HG03103 (cell line): ENCODE measurements around the gene NOMO2.
"Not testable (repeated sequence)": the region's sequence is repeated elsewhere in the genome, so short reads cannot be mapped to it uniquely, and the experiment has no call there.

Source experiments
- ATAC-seq: cut with Tn5 transposase; IDR thresholded peaks from one replicate; pipeline ENCODE4 v1.9.1; 2021; ENCODE audit warnings: low read depth; ENCODE audit not compliant: unreplicated experiment

Gene NOMO2

DNA sequence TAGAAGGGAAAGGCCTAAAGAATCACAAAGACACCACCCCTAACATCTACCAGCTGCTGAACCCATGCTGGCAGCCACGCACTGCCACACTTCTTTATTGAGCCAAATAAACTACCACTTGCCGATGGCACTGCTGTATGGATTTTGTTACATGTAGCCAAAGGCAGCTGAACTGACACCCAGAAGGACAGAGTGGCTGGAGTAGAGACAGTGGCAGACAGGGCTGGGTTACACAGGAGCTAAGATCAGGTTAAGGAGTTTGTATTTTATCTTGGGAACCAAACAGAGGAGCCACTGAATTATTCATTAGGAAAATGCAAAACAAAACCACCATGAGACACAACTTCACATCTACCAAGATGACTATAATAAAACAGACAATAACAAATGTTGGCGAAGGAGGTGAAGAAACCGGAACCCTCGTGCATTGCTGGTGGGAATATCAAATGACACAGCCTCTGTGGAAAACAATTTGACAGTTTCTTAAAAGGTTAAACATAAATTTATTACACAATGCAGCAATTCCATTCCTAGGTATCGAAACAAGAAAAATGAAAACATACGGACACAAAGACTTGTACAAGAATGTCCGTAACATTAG is 35.9 kb downstream of the NOMO2 start:
- ATAC-seq, result not testable (repeated sequence)

DNA sequence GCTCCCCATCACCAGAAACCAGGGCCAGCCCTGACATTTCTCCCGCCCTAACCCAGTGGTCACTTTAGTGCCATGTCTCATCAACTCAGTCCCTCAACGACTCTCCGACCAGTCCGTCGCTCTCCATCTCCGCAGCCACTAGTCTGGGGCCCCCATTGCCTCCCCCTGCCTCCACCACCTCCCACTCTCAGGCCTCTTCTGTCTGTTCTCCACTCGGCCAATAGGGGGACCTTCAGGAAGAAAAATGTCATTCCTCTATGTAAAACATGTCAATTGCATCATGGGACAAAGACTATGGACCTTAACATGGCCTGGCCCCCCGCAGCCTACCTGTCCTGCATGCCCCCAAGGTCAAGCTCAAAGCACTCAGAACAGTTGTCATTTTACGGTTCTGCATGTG is 39.3 kb downstream of the NOMO2 start:
- ATAC-seq, result not testable (repeated sequence)

DNA sequence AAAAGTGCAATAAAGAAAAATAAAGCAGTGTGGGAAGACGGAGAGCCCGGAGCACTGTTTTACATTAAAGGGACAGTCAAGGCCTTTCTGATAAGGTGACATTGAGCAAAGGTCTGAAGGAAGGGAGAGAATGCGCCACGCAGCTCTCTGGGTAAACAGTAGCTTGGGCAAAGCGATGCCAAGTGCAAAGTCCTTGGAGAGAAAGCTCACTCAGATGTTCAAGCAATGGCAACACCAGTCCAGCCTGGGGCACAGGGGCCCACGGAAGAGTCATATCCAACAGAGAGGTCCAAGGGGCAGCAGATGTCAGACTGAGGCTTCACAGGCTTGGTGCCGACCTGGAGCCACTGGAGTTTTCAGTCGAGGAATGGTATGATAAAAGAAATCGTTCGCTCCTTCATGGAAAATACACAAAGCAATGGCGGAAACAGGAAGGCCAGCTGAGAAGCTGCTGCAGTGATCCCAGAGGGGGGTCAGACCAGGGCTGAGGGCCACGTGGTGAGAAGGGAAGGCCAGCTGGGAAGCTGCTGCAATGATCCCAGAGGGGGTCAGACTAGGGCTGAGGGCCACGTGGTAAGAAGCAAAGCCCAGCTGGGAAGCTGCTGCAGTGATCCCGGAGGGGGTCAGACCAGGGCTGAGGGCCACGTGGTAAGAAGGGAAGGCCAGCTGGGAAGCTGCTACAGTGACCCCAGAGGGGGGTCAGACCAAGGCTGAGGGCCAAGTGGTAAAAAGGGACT is 40.3 kb downstream of the NOMO2 start:
- not testable (repeated sequence) for ATAC-seq

DNA sequence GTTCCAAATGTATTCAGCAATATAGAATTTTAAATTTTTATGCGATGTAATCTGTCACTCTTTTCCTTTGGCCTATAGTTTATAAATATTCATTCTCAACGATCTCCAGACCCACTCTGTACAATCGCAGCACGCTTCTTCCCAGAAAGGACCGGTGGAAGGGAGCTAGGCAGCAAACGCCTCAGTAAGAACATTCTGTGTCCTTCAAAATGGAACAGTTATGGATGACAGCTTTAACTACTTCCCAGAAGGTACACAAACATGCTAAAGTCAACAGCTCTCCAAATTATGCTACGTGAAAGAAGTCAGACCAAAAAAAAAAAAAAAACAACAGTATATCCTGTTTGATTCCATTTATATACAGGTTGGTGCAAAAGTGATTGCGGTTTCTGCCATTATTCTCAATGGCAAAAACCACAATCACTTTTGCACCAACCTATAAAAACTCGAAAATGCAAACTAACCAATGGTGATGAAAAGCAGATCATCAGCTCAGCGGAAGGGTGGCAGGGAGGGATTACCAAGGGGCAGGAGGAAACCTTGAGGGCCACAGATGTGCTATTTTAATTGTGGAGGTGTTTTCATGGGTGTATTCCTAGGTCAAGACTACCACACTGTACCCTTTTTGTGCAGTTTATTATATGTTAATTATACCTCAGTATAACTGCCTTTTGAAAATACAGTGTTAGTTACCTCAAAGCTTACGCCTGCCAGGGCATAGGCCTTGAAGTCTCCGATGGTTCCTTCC is 43.2 kb downstream of the NOMO2 start:
- ATAC-seq, result not testable (repeated sequence)

DNA sequence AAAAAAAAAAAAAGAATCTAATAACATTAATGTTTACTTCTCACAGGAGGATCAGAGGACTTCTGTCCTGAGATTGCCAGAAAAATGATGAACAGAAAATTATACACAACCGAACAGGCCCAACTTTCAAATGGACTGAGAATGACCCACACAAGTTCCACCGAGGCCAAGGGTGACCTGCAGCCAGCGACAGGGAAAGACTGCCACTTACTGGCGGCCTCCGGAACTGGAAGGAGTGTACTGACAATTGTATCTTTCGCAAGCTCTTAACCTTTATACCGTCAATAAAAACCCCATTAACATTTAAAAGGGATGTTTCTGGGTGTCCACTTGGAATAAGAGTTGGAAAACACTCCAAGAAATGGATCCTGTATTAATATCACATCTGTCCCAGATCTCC is 63.5 kb downstream of the NOMO2 start:
- ATAC-seq, result not testable (repeated sequence)

DNA sequence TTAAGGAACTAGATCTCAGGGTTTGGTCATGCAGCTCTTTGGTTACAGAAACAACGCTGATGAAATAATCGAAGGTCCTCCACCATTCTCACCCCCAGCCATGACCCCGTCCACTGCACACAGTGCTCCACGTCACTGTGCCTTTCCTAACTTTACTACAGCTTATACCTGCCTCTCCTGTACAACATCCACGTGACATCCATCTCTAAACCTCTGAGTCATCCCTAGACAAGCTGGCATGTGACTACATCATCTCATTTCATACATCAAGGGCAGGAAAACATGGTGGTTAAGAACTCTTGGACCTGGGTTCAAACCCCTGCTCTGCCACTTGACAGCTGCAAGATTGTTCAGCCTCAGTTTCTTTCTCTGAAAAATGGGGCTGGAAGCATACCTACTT is 64.9 kb downstream of the NOMO2 start:
- not testable (repeated sequence) for ATAC-seq

DNA sequence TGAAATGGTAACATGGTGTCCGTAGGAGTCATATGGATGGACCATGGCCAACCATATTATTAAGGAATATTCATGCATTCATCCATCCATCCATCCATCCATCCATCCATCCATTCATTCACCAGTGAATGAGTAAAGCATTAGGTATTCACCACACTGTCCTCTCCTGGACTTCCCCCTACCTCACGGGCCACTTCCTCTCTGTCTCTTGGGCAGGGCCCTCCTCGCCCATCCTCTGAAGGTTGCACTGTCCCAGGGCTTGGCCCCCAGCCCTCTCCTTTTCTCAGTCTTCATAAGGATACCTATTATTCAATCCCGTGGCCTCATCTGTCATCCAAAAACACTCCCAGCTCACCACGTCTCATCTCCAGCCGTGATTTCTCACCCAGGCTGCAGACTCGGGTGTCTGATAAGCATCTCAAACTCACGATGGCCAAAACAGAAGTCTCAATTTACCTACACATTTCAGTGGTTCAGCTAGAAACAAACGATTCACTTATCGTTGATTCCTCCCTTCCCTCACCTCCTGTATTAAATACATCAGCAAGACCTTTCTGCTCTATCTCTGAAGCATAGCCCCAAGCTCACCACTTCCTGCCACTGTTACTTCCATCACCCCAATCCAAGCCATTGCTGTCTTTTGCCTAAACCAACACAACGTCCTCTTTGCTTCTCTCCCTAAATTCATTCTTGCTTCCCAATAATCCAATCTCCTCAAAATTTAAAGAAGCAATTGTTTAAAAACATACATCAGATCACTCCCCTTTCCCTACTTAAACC is 69.6 kb downstream of the NOMO2 start:
- ATAC-seq, result not testable (repeated sequence)

DNA sequence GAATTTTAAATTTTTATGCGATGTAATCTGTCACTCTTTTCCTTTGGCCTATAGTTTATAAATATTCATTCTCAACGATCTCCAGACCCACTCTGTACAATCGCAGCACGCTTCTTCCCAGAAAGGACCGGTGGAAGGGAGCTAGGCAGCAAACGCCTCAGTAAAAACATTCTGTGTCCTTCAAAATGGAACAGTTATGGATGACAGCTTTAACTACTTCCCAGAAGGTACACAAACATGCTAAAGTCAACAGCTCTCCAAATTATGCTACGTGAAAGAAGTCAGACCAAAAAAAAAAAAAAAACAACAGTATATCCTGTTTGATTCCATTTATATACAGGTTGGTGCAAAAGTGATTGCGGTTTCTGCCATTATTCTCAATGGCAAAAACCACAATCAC is 125.9 kb downstream of the NOMO2 start:
- ATAC-seq, result not testable (repeated sequence)

DNA sequence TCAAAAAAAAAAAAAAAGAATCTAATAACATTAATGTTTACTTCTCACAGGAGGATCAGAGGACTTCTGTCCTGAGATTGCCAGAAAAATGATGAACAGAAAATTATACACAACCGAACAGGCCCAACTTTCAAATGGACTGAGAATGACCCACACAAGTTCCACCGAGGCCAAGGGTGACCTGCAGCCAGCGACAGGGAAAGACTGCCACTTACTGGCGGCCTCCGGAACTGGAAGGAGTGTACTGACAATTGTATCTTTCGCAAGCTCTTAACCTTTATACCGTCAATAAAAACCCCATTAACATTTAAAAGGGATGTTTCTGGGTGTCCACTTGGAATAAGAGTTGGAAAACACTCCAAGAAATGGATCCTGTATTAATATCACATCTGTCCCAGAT is 146.1 kb downstream of the NOMO2 start:
- not testable (repeated sequence) for ATAC-seq

DNA sequence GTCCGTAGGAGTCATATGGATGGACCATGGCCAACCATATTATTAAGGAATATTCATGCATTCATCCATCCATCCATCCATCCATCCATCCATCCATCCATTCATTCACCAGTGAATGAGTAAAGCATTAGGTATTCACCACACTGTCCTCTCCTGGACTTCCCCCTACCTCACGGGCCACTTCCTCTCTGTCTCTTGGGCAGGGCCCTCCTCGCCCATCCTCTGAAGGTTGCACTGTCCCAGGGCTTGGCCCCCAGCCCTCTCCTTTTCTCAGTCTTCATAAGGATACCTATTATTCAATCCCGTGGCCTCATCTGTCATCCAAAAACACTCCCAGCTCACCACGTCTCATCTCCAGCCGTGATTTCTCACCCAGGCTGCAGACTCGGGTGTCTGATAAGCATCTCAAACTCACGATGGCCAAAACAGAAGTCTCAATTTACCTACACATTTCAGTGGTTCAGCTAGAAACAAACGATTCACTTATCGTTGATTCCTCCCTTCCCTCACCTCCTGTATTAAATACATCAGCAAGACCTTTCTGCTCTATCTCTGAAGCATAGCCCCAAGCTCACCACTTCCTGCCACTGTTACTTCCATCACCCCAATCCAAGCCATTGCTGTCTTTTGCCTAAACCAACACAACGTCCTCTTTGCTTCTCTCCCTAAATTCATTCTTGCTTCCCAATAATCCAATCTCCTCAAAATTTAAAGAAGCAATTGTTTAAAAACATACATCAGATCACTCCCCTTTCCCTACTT is 152.2 kb downstream of the NOMO2 start:
- not testable (repeated sequence) for ATAC-seq

DNA sequence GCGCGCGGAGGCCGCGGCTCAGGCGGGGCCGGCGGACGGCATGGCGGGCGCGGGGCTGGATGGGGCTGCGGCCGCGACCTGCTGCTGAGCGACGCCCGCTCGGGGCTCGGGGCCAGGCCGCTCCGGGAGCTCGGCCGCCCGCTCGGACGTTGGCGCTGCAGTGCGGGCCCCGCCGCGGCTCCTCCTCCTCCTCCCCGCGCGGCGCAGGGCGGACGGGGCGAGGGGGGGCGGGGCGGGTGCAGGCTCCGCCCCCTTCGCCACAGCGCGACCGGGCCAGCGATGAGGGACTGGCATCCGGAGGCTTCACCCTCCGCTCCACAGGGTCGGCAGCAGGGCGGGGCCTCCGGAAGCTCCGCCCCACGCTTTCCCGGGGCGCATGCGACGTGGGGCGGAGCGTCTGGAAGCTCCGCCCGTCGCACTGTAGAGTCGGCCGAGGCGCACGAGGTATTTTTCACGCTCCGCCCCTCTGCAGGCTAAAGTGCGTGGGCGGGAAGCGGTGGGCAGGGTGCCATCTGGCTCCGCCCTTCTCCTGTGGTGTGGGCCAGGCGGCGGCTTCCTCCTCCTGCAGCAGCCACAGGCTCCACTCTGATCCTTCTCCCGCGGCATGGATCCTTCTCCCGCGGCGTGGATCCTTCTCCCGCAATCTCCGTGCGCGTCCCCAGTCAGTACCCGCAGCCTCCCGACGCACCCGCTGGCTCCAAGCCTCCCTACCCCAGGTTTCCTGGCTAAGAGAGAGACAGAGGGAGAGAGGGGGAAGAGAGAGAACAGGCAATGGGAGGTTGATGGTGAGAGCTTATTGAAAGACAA is 159.8 kb downstream of the NOMO2 start:
- not testable (repeated sequence) for ATAC-seq

DNA sequence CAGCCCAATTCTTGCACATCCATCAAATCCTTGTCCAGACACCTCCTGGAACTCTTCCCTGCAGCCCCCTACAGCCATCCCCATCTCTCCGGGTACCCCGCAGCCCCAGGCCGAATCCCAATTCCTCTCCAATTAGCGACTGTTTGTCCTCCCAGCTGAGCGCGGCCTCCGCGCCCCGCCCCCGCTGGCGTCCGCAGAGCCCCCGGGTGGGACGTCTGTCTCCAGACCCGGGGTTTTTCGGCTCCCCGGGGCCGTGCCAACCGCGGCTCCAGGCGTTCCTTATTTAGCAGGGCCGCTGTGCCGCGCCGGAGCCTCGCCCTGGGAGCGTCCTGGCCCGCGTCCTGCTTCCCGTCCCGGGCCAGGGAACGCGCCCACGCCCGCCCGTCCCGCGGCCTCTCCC is 160.7 kb downstream of the NOMO2 start:
- not testable (repeated sequence) for ATAC-seq

DNA sequence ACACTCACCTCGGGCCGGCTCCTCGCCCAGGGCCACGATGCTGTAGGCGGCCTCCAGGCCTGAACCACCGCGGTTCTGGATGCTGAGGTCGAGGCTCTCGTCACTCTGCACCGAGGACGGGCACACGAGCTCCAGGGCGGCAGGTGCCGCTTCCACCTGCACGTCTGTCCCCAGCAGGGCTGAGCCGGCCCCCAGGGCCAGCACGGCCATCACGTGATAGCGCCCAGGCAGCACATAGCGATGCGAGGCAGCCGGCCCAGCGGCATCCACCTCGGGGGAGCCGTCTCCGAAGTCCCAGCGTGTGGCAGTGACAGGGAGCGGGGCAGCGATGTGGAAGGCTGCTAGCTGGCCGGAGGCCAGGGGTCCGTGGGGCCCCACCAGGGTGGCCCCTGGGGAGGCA is 167.5 kb downstream of the NOMO2 start:
- not testable (repeated sequence) for ATAC-seq

DNA sequence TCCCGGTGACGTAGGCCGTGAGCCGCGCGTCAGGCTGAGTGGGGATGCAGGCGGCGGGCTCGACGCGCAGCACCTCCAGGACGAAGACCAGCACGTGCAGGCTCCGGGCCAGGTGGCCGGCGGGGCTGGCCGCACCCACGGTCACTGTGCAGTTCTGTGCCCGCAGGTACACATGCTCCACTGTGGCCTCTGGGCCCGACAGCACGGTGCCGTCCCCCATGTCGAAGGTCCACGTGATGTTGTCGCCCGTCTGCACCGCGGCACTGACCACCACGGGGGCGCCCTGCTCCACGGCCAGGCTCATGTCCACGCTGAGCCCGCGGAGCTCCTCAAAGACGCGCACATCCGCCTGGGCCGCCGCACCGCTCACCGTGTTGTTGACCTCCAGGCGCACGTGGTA is 174.1 kb downstream of the NOMO2 start:
- ATAC-seq, result not testable (repeated sequence)

DNA sequence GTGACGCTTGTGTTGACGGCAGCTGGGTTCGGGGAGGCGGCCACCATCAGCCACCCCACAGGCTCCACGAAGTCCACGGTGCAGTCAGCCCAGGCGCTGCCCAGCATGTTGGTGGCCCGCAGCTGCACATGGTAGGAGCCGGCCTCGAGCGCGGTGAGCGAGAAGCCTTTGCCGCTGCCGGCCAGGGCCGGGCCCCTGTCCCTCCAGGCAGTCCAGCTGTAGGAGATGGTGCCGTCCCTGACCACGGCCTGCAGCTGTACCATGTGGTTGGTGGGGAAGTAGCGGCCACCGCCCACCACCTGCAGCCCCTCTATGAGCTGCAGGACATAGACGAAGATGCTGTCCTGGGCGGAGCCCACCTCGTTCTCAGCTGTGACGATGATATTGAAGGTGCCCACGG is 175.4 kb downstream of the NOMO2 start:
- not testable (repeated sequence) for ATAC-seq

DNA sequence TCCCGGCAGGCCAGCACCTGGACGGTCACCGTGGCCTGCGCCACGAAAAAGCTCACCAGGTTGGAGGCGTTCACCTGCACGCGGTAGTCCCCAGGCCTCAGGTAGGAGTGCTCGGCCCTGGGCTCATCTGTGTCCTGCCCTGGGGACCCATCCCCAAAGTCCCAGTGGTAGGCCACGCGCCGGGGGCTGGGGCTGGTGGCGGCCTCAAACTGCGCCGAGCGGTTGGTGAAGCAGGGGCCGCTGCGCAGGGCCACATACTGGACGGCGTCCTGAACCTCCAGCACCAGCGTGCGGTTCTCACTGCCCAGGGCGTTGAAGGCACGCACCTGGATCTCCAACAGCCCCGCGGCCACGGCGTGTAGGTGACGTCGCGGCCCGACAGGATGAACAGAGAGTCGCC is 176.6 kb downstream of the NOMO2 start:
- not testable (repeated sequence) for ATAC-seq

DNA sequence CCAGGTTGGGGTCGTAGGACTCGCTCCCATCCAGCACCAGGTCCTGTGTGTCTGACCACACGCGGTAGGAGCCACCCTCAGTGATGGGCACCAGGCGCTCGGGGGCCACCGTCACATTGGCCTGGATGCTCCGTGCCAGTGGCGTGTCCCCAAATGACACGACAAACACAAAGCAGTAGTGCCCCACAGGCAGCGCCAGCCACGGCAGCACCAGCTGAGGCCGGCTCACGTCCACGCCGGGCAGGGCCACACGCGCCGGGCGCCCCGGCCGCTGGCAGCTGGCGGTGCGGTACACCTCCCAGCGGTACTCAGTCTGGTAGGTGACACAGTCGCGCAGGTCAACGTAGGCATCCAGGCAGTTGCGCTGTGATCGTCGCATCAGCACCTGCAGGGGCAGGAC is 177.0 kb downstream of the NOMO2 start:
- not testable (repeated sequence) for ATAC-seq

DNA sequence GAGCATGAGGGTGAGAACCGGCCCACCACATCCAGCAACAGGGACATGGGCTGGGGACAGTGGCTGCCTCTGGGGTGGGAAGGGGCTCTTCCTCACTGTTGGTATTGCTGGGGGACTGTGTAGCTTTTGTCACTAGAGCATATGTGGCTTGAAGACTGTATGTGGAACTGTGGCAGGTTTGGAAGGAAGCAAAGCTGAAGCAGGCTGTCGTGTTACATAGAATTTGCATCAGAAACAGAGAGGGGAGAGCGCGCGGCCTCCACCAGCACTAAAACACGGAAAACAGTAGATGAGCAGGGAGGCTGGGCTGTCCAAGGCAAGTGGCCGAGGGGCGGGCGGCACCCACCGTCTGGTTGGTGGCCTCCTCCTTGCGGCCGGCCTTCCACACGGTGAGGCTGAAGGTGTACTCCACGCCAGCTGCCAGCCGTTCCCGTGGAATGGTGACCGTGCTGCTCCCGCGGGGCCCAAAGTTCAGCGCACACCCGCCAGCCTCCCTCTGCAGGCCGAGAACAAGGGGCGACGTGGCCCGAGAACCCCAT is 177.7 kb downstream of the NOMO2 start:
- ATAC-seq, result not testable (repeated sequence)

DNA sequence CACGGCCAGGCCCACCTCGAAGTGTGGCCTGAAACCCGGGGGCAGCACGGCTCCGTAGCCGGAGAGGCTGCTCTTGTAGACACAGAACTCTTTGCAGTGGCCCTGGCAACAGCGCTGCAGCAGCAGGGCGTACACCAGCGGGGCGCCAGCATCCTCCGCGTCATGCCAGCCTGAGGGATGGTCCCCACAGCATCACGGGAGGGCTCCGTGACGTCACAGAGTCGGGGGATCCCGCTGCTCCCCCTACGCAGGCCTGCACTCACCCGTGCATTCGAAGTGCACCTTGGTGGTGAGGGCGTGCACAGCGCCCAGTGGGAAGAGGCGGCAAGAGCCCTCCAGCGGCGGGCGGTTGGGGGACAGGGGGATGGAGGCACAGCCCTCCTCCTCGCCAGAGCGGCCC is 179.2 kb downstream of the NOMO2 start:
- ATAC-seq, result not testable (repeated sequence)
